Measurements from ENCODE around the gene OLFM2.

The OLFM2 gene

GRCh38 chr19:9966448-9966847, 30.1 kb upstream of the OLFM2 start:
- Histone ChIP-seq H3K27ac (no peak overlapping the region), H3K4me1 (ENCODE audit: low read depth, poor library complexity, severe bottlenecking) (no peaks in the 10 kb centered on the region), H3K79me2 (ENCODE audit: insufficient read depth, low read depth) (no peaks in the 10 kb centered on the region), H3K27me3 (ENCODE audit: insufficient read depth, low read depth) (peaks cover 8% of the 10 kb centered on the region), H2AFZ (ENCODE audit: low read depth) (no peak overlapping the region), H4K20me1 (ENCODE audit: insufficient read depth) (no peaks in the 10 kb centered on the region), H3K4me2 (no peak overlapping the region), H3K4me3 (IDR thresholded peaks at IDR 0.05; ENCODE audit: insufficient read depth, low read depth, low read length) (no peak overlapping the region), H3K36me3 (ENCODE audit: insufficient read depth) (no peaks in the 10 kb centered on the region), H3K9ac (no peak overlapping the region)
- TF ChIP-seq CTCF (conservative IDR thresholded peaks at IDR 0.05; ENCODE audit: low read depth, low read length): no peak

GRCh38 chr19:9966024-9966423, 29.7 kb upstream of the OLFM2 start:
- TF ChIP-seq CTCF (conservative IDR thresholded peaks at IDR 0.05; ENCODE audit: low read depth, low read length): no peak
- no peak overlapping the region for H2AFZ ChIP-seq (ENCODE audit: low read depth)
- H3K27me3 ChIP-seq (ENCODE audit: insufficient read depth, low read depth): peaks cover 8% of the 10 kb centered on the region
- no peaks in the 10 kb centered on the region for H3K36me3 ChIP-seq (ENCODE audit: insufficient read depth)
- H3K4me2 ChIP-seq: no peak overlapping the region
- H3K9ac ChIP-seq: no peak overlapping the region
- no peaks in the 10 kb centered on the region for H3K4me1 ChIP-seq (ENCODE audit: low read depth, poor library complexity, severe bottlenecking)
- no peak overlapping the region for H3K27ac ChIP-seq
- no peaks in the 10 kb centered on the region for H4K20me1 ChIP-seq (ENCODE audit: insufficient read depth)
- H3K4me3 ChIP-seq (IDR thresholded peaks at IDR 0.05; ENCODE audit: insufficient read depth, low read depth, low read length): no peak overlapping the region
- H3K79me2 ChIP-seq (ENCODE audit: insufficient read depth, low read depth): no peaks in the 10 kb centered on the region

GRCh38 chr19:9962623-9963290, 26.4 kb upstream of the OLFM2 start:
- Histone ChIP-seq H3K79me2 (ENCODE audit: insufficient read depth, low read depth) (no peaks in the 10 kb centered on the region), H4K20me1 (ENCODE audit: insufficient read depth) (no peaks in the 10 kb centered on the region), H3K27ac (no peak overlapping the region), H3K4me3 (IDR thresholded peaks at IDR 0.05; ENCODE audit: insufficient read depth, low read depth, low read length) (no peak overlapping the region), H2AFZ (ENCODE audit: low read depth) (no peak overlapping the region), H3K36me3 (ENCODE audit: insufficient read depth) (no peaks in the 10 kb centered on the region), H3K4me1 (ENCODE audit: low read depth, poor library complexity, severe bottlenecking) (no peaks in the 10 kb centered on the region), H3K9ac (no peak overlapping the region), H3K27me3 (ENCODE audit: insufficient read depth, low read depth) (peaks cover 12% of the 10 kb centered on the region), H3K4me2 (no peak overlapping the region)
- no peak for TF ChIP-seq CTCF (conservative IDR thresholded peaks at IDR 0.05; ENCODE audit: low read depth, low read length)

GRCh38 chr19:9961103-9961502, 24.8 kb upstream of the OLFM2 start:
- Histone ChIP-seq H3K27ac (no peak overlapping the region), H4K20me1 (ENCODE audit: insufficient read depth) (no peaks in the 10 kb centered on the region), H3K36me3 (ENCODE audit: insufficient read depth) (no peaks in the 10 kb centered on the region), H3K27me3 (ENCODE audit: insufficient read depth, low read depth) (peaks cover 12% of the 10 kb centered on the region), H3K4me1 (ENCODE audit: low read depth, poor library complexity, severe bottlenecking) (no peaks in the 10 kb centered on the region), H3K4me2 (no peak overlapping the region), H3K4me3 (IDR thresholded peaks at IDR 0.05; ENCODE audit: insufficient read depth, low read depth, low read length) (no peak overlapping the region), H3K9ac (no peak overlapping the region), H2AFZ (ENCODE audit: low read depth) (no peak overlapping the region), H3K79me2 (ENCODE audit: insufficient read depth, low read depth) (no peaks in the 10 kb centered on the region)
- TF ChIP-seq CTCF (conservative IDR thresholded peaks at IDR 0.05; ENCODE audit: low read depth, low read length): no peak
